ENCODE data around the gene HEXD. TPM values are rescaled to one million over a fixed set of nuclear protein-coding genes. Genes with fewer than 3 reads are reported as not detected.

The HEXD gene
- total and polyA plus RNA-seq, 2 of the 8 experiments (the other 6 are each of a cell fraction or from before 2014, with no cell fraction given): 20.6 to 21.8 TPM

- Histone ChIP-seq H3K9me3 (ENCODE audit: insufficient read depth in 2 of 2, low read depth in 1 of 2, low read length in 1 of 2) (no peaks in the 10 kb centered on the region), H3K23me2 (ENCODE audit: low read depth, low read length) (no peaks in the 10 kb centered on the region), H3K4me3 (ENCODE audit: extremely low read depth in 1 of 4, insufficient read depth in 2 of 4, low read depth in 3 of 4, low read length in 4 of 4) (no peak overlapping the region), H4K20me1 (replicated peaks in 1 of 2; ENCODE audit: control insufficient read depth in 1 of 2, insufficient read depth in 2 of 2, low read length in 2 of 2) (peaks cover 2 to 6% of the 10 kb centered on the region in 2 experiments), H3K27ac (ENCODE audit: low read depth, low read length) (no peak overlapping the region), H3K9ac (replicated peaks in 1 of 4; ENCODE audit: extremely low read depth in 1 of 4, low read depth in 3 of 4, low read length in 3 of 4) (no peak overlapping the region), H4K5ac (ENCODE audit: insufficient read length, low read depth, low read length) (no peak overlapping the region), H3K4me1 (replicated peaks in 1 of 4; ENCODE audit: control insufficient read depth in 3 of 4, insufficient read depth in 4 of 4, low read length in 3 of 4) (no peaks in the 10 kb centered on the region; a peak in 1 of 7 replicates), H2BK5ac (ENCODE audit: low read depth, low read length) (no peak overlapping the region), H3K79me2 (ENCODE audit: control insufficient read depth in 1 of 2, insufficient read depth in 2 of 2, low read length in 2 of 2) (no peaks in the 10 kb centered on the region), H2BK12ac (ENCODE audit: low read depth, low read length) (no peak overlapping the region), H2BK20ac (ENCODE audit: low read length) (no peak overlapping the region), H2BK120ac (replicated peaks; ENCODE audit: low read depth, low read length) (no peak overlapping the region), H3K27me3 (replicated peaks in 1 of 4; ENCODE audit: control insufficient read depth in 3 of 4, extremely low read depth in 1 of 4, insufficient read depth in 3 of 4, low read length in 3 of 4) (no peaks in the 10 kb centered on the region), H3K23ac (ENCODE audit: insufficient read length) (no peak overlapping the region), H3K79me1 (ENCODE audit: low read depth, low read length) (no peaks in the 10 kb centered on the region), H2AFZ (ENCODE audit: low read length) (no peak overlapping the region), H3K4me2 (ENCODE audit: insufficient read depth in 1 of 2, low read depth in 2 of 2, low read length in 2 of 2) (no peak overlapping the region), H3K14ac (ENCODE audit: insufficient read length) (no peak overlapping the region), H2BK15ac (ENCODE audit: low read length) (no peak overlapping the region), H3K4ac (replicated peaks; ENCODE audit: insufficient read length, low read depth, low read length) (no peak overlapping the region), H3K18ac (ENCODE audit: extremely low read depth, low read length) (no peak overlapping the region), H2AK5ac (ENCODE audit: low read depth, low read length) (no peak overlapping the region), H3K56ac (replicated peaks; ENCODE audit: insufficient read length, low read depth, low read length) (no peak overlapping the region), H3K36me3 (ENCODE audit: control insufficient read depth in 2 of 4, insufficient read depth in 4 of 4, low read length in 3 of 4) (peaks cover 0 to 5% (median 2%) of the 10 kb centered on the region in 4 experiments; a peak in 2 of 8 replicates), H4K91ac (replicated peaks; ENCODE audit: insufficient read length, low read length) (no peak overlapping the region), H4K8ac (ENCODE audit: extremely low read depth, insufficient read depth, low read length) (peak overlapping the region; percentile 51; the same call in 1 of the 2 replicates)
- DNase-seq (ENCODE audit: low read depth in 1 of 2, low spot score in 2 of 2): no peak
- ChIA-PET POLR2A (ENCODE audit: partially characterized antibody) (interaction anchor here (1.0 to 4.0 kb wide), 3 partner anchors 8 to 13 kb away, joined by 3 to 19 read pairs (median 3); no protein-coding TSS in a partner anchor), CTCF (ENCODE audit: partially characterized antibody) (no interaction called here)
- 96% methylated on average over 8 of the region's 8 CpGs; no CpG with 5 or more reads in 1 of the 2 experiments for WGBS, 2 experiments (ENCODE audit: extremely low coverage in 1 of 2, insufficient coverage in 1 of 2, insufficient read length in 1 of 2, insufficient replicate concordance in 2 of 2, low coverage in 1 of 2, low lambda C conversion rate in 2 of 2, missing lambda C conversion rate in 1 of 2)
- FAIRE-seq: no peak
- TF ChIP-seq, protein P1, sequence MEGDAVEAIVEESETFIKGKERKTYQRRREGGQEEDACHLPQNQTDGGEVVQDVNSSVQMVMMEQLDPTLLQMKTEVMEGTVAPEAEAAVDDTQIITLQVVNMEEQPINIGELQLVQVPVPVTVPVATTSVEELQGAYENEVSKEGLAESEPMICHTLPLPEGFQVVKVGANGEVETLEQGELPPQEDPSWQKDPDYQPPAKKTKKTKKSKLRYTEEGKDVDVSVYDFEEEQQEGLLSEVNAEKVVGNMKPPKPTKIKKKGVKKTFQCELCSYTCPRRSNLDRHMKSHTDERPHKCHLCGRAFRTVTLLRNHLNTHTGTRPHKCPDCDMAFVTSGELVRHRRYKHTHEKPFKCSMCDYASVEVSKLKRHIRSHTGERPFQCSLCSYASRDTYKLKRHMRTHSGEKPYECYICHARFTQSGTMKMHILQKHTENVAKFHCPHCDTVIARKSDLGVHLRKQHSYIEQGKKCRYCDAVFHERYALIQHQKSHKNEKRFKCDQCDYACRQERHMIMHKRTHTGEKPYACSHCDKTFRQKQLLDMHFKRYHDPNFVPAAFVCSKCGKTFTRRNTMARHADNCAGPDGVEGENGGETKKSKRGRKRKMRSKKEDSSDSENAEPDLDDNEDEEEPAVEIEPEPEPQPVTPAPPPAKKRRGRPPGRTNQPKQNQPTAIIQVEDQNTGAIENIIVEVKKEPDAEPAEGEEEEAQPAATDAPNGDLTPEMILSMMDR (IDR thresholded peaks at IDR 0.05; ENCODE audit: control extremely low read depth in 1 of 3, insufficient read depth in 1 of 3, low read depth in 1 of 3, low read length in 3 of 3): 0 out of 4 replicates have a peak, but pooled peaks of 1 of the 3 experiments have one; percentile 3
- TF ChIP-seq ZNF274 (IDR thresholded peaks at IDR 0.05; ENCODE audit: borderline replicate concordance, extremely low read depth, low read length): no peak
Observed at GRCh38 chr17:82432017-82432416, 13.9 kb downstream of the HEXD start.
